ENCODE data around the gene EDAR. TPM values are rescaled to one million over a fixed set of nuclear protein-coding genes. Genes with fewer than 3 reads are reported as not detected.
A peak's percentile ranks its signal among the peaks of the same experiment; 100 is the strongest.

Gene EDAR
- total RNA-seq, 2 donors from 2014 or later = not detected

- Histone ChIP-seq H3K9ac (ENCODE audit: extremely low read depth, low read length, poor library complexity, severe bottlenecking) (no peak overlapping the region), H3K4me1 (ENCODE audit: control insufficient read depth, insufficient read depth, low read length) (no peaks in the 10 kb centered on the region), H3K27me3 (ENCODE audit: control insufficient read depth, insufficient read depth, low read length, poor library complexity, severe bottlenecking) (peaks cover 27% of the 10 kb centered on the region), H3K9me3 (ENCODE audit: control insufficient read depth, low read length) (no peaks in the 10 kb centered on the region), H3K4me3 (ENCODE audit: low read length) (no peak overlapping the region), H3K27ac (ENCODE audit: low read depth, low read length) (no peak overlapping the region), H3K36me3 (ENCODE audit: control insufficient read depth, insufficient read depth, low read length) (no peaks in the 10 kb centered on the region)
- H3K27me3 Mint-ChIP-seq (ENCODE audit: insufficient read depth) = peaks cover 55% of the 10 kb centered on the region
- TF ChIP-seq, protein P1, sequence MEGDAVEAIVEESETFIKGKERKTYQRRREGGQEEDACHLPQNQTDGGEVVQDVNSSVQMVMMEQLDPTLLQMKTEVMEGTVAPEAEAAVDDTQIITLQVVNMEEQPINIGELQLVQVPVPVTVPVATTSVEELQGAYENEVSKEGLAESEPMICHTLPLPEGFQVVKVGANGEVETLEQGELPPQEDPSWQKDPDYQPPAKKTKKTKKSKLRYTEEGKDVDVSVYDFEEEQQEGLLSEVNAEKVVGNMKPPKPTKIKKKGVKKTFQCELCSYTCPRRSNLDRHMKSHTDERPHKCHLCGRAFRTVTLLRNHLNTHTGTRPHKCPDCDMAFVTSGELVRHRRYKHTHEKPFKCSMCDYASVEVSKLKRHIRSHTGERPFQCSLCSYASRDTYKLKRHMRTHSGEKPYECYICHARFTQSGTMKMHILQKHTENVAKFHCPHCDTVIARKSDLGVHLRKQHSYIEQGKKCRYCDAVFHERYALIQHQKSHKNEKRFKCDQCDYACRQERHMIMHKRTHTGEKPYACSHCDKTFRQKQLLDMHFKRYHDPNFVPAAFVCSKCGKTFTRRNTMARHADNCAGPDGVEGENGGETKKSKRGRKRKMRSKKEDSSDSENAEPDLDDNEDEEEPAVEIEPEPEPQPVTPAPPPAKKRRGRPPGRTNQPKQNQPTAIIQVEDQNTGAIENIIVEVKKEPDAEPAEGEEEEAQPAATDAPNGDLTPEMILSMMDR (conservative IDR thresholded peaks at IDR 0.05) = no peak
- H3K9me3 Mint-ChIP-seq = no peaks in the 10 kb centered on the region
- H3K4me3 Mint-ChIP-seq = no peak overlapping the region
- no peak overlapping the region for H3K27ac Mint-ChIP-seq
- DNase-seq = no peak
- WGBS, 2 experiments (ENCODE audit: insufficient coverage in 1 of 2, insufficient read length in 1 of 2) = 96 to 100% methylated on average over 1 to 3 of the region's 3 CpGs
- H3K36me3 Mint-ChIP-seq (ENCODE audit: low read depth) = no peaks in the 10 kb centered on the region
- H3K4me1 Mint-ChIP-seq = peaks cover 12% of the 10 kb centered on the region
Measured at GRCh38 chr2:108979461-108979860, 9.6 kb downstream of the EDAR start.

DNA sequence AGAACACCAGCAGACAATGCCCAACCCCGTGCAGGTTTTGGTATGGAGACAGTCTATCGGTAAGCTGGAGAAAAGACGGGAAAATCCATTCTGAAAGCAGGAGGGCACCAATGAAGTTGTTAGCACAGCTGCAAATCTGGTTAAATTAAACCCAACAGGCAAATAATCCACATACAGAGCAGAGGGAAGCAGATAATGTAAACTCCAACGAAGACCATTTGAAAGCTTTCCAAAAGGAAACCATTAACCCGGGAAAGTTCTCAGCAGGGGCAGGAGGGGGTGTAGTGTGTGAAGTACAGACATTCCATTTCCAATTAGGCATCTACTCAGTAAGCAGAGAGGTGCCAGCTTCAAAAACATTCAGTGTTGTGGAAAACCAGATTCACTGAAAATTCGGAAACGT is 10.3 kb downstream of the EDAR start:
- no peak overlapping the region for H3K27ac ChIP-seq (ENCODE audit: low read depth, low read length)
- peak; percentile 72 for DNase-seq
- 57 to 73% methylated on average over 3 to 7 of the region's 7 CpGs for WGBS, 2 experiments (ENCODE audit: insufficient coverage in 1 of 2, insufficient read length in 1 of 2)

DNA sequence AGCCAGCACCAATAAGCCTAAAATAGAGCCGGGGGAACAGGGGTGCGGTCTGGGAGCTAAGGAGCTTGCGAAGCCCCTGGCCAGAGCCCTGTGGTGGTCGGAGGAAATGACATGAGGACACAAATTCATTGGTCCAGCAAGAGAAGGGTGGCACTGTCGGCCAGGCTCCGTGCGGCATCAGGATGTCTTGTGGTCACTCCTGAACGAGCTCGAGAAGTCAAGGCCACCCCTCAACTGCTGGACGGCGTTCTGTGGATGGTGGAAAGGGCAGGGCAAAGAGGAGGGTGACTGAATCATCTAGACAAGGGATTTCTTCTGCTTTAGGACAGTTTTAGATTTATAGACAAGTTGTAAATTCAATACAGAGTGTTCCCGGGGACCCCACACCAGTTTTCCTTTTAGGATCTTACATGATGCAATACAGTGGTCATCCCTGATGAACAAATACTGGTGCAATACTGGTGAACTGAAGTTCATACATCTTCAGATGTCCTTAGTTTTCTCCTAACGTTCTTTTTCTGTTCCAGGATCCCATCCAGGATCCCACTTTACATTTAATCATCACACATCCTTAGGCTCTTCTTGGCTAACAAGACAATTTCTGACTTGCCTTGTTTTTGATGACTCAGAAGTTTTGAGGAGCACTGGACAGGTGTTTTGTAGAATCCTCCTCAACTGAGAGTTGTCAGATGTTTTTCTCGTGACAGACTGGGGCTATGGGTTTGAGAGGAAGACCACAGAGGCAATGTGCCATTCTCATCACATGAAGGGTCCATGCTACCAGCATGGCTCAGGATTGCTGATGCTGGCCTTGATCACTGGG is 13.2 kb downstream of the EDAR start:
- Histone ChIP-seq H3K27me3 (ENCODE audit: control insufficient read depth, insufficient read depth, low read length, poor library complexity, severe bottlenecking) (peaks cover 7% of the 10 kb centered on the region), H3K36me3 (ENCODE audit: control insufficient read depth, insufficient read depth, low read length) (no peaks in the 10 kb centered on the region), H3K9me3 (ENCODE audit: control insufficient read depth, low read length) (no peaks in the 10 kb centered on the region), H3K9ac (ENCODE audit: extremely low read depth, low read length, poor library complexity, severe bottlenecking) (no peak overlapping the region), H3K4me1 (ENCODE audit: control insufficient read depth, insufficient read depth, low read length) (no peaks in the 10 kb centered on the region), H3K4me3 (ENCODE audit: low read length) (no peak overlapping the region), H3K27ac (ENCODE audit: low read depth, low read length) (no peak overlapping the region)
- TF ChIP-seq, protein P1 (conservative IDR thresholded peaks at IDR 0.05) = no peak
- H3K9me3 Mint-ChIP-seq = no peaks in the 10 kb centered on the region
- H3K27me3 Mint-ChIP-seq (ENCODE audit: insufficient read depth) = peaks cover 45% of the 10 kb centered on the region
- 92% methylated on average over 14 of the region's 14 CpGs for WGBS, 2 experiments (ENCODE audit: insufficient coverage in 1 of 2, insufficient read length in 1 of 2)
- DNase-seq = no peak
- no peak overlapping the region for H3K4me3 Mint-ChIP-seq
- peaks cover 21% of the 10 kb centered on the region for H3K4me1 Mint-ChIP-seq
- H3K27ac Mint-ChIP-seq = peak overlapping the region; percentile 35
- H3K36me3 Mint-ChIP-seq (ENCODE audit: low read depth) = no peaks in the 10 kb centered on the region

More for the DNA sequence above, 10.3 kb downstream of the EDAR start:
- no peaks in the 10 kb centered on the region for H3K9me3 Mint-ChIP-seq
- H3K4me3 Mint-ChIP-seq = no peak overlapping the region
- H3K4me3 ChIP-seq (ENCODE audit: low read length) = no peak overlapping the region
- no peaks in the 10 kb centered on the region for H3K36me3 ChIP-seq (ENCODE audit: control insufficient read depth, insufficient read depth, low read length)
- peaks cover 23% of the 10 kb centered on the region for H3K27me3 ChIP-seq (ENCODE audit: control insufficient read depth, insufficient read depth, low read length, poor library complexity, severe bottlenecking)
- no peak overlapping the region for H3K9ac ChIP-seq (ENCODE audit: extremely low read depth, low read length, poor library complexity, severe bottlenecking)
- H3K27ac Mint-ChIP-seq = no peak overlapping the region
- peaks cover 12% of the 10 kb centered on the region for H3K4me1 Mint-ChIP-seq
- no peaks in the 10 kb centered on the region for H3K4me1 ChIP-seq (ENCODE audit: control insufficient read depth, insufficient read depth, low read length)
- H3K27me3 Mint-ChIP-seq (ENCODE audit: insufficient read depth) = peaks cover 50% of the 10 kb centered on the region
- TF ChIP-seq, protein P1 (conservative IDR thresholded peaks at IDR 0.05) = no peak
- no peaks in the 10 kb centered on the region for H3K36me3 Mint-ChIP-seq (ENCODE audit: low read depth)
- no peaks in the 10 kb centered on the region for H3K9me3 ChIP-seq (ENCODE audit: control insufficient read depth, low read length)
